GM04503 (cell line): ENCODE results near the gene CDT1.
"Not testable (repeated sequence)": the region's sequence is repeated elsewhere in the genome, so short reads cannot be mapped to it uniquely, and the experiment has no call there.

Experiments
- DNase-seq: peaks from one replicate; pipeline ENCODE4 v3.0.0-alpha.2; 2012; ENCODE audit warnings: low read depth

CDT1 gene

GRCh38 chr16:88817785-88818574 is 14.4 kb downstream of the CDT1 start:
- no peak for DNase-seq

- DNase-seq = no peak
Measured at GRCh38 chr16:88818575-88818874, 14.9 kb downstream of the CDT1 start.

- DNase-seq = no peak
Measured at GRCh38 chr16:88819126-88819525, 15.5 kb downstream of the CDT1 start.

GRCh38 chr16:88820385-88821025 is 16.9 kb downstream of the CDT1 start:
- DNase-seq = no peak

- DNase-seq = no peak
Measured at GRCh38 chr16:88821168-88821850, 17.7 kb downstream of the CDT1 start.

DNA sequence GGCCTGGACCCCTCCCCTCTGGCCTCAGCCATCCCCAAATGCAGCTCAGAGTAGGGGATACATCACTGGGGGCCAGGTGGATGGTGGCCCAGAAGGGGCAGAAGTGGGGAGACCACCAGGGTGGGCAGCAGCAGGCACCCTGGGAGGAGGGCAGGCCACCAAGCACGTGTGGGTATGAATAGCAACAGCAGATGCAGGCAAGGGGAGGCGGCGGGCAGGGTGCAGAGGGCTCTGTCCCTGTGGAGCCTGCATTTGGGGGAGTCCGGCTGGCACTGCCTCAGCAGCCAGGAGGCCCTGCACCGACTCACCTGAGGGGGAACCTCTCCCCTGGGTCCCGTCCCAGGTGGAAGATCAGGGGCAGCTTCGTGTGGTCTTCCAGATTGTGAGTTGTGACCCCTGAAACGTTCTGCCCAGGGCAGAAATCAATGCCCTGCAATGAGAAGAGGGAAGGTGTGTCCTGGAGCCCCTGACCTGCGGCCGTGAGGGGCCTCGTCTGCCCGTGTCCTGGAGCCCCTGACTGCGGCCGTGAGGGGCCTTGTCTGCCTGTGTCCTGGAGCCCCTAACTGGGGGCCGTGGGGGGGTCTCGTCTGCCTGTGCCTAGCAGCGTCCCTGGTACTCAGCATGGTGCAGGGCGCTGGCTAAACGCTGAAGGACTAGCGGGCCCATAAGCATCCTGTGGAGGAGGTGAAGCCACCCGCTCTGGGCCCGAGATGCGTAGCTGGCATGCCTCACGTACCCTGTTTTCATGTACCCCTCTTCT is 18.9 kb downstream of the CDT1 start:
- no peak for DNase-seq

GRCh38 chr16:88823646-88824045 is 20.1 kb downstream of the CDT1 start:
- DNase-seq = not testable (repeated sequence)

GRCh38 chr16:88824256-88825077 is 20.9 kb downstream of the CDT1 start:
- no peak for DNase-seq

DNA sequence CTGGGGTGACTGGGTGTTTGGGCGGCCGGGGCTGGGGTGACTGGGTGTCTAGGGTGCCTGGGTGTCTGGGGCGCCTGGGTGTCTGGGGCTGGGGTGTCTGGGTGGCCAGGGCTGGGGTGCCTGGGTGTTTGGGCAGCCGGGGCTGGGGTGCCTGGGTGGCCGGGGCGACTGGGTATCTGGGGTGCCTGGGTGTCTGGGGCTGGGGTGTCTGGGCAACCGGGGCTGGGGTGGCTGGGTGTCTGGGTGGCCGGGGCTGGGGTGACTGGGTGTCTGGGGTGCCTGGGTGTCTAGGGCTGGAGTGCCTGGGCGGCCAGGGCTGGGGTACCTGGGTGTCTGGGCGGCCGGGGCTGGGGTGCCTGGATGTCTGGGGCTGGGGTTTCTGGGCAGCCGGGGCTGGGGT is 21.6 kb downstream of the CDT1 start:
- no peak for DNase-seq

GRCh38 chr16:88826070-88826840 is 22.7 kb downstream of the CDT1 start:
- no peak for DNase-seq

DNA sequence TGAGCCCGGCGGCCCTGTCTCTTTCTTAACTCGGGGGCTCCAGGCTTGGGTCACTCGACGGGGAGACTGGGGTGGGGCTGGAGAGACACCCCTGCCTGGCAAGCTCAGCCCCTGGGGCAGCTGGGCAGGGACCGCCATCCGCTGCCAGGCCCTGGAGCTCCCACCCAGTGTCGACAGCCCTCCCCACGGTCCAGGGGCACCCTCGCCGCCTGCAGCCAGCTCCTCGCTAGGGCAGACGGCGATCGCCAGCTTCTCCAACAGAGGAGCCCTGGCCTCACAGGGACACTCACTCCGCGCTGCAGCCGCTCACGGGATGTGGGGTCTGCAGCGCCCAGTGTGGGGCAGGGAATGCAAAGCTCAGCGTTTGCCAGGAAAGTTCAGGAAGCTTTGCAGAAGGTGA is 24.1 kb downstream of the CDT1 start:
- no peak for DNase-seq

GRCh38 chr16:88828711-88829110 is 25.1 kb downstream of the CDT1 start:
- DNase-seq = no peak

DNA sequence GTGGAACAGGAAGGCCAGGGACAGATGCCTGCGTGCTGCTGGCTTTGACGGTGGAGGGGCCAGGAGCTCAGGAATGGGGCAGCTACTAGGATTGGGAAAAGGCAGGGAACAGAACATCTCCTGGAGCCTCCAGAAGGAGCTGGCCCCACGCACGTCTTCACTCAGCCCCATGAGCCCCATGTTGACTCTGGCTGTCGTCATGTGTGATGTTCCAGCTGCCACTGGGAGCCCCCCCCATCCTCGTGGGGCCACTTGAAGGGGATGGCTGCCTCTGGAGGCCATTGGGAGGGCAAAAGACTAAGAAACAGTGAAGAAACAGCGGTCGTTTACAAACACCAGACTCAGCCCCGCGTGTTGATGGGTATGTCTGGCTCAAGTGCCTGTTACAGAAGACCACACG is 26.7 kb downstream of the CDT1 start:
- DNase-seq = no peak

GRCh38 chr16:88830783-88831182 is 27.2 kb downstream of the CDT1 start:
- no peak for DNase-seq

- DNase-seq = no peak
Measured at GRCh38 chr16:88831838-88832237, 28.2 kb downstream of the CDT1 start.

DNA sequence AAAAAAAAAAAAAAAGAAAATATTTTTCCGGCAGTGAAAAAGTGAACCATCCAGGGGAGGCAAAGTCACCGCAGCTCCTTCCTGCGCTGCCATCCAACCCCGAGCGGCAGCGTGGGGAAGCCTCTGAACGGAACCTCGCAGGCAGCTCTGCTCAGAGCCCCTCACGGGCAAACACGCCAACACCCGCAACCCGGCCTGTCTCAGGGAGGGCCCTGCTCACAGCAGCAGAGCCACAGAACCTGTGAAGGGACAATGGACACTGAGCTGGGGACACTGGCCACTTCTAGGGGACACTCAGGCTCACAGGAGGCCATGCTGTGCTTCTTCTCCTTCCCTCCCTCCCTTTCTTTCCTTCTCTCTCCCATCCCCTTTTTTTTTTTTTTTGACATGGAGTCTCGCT is 29.5 kb downstream of the CDT1 start:
- DNase-seq = no peak

DNA sequence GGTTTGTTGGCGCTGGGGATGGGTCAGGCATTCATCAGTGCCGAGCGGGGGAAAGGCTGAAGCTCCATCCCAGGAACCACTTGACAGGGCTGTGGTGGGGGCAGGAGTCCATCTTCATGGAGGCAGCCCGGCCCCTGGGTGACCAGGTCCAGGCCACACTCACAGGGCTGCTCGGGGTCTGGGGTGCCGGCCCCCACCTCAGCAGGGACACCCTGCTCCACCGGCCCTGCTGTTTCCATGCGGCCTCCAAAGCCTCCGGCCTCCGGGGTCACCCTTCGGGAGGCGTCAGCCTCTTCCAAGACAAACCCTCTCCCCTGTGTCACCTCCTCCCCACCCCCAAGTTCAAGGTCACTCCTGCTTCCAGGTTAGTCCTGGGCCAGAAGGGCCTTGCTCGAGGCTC is 31.1 kb downstream of the CDT1 start:
- no peak for DNase-seq

GRCh38 chr16:88835383-88835782 is 31.8 kb downstream of the CDT1 start:
- no peak for DNase-seq

- no peak for DNase-seq
Measured at GRCh38 chr16:88835818-88836217, 32.2 kb downstream of the CDT1 start.

DNA sequence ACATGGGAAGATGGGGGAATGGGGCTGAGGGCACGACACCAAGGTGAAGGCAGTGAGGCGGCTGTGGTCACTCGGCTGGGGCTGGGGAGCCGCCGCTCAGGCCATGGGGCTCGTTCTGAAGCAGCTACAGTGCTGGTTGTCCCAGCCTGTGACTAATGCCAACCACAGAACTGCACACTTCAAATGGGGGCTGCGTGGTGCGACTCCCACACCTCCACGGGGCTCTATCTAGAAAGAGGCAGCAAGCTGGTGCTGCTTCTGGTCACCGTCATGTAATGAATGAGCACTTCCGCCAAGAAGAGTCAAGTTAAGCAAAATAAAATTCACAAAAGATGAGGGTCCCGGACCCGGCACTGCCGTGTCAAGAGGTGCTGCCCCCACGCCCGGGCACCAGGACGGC is 33.2 kb downstream of the CDT1 start:
- DNase-seq = no peak

DNA sequence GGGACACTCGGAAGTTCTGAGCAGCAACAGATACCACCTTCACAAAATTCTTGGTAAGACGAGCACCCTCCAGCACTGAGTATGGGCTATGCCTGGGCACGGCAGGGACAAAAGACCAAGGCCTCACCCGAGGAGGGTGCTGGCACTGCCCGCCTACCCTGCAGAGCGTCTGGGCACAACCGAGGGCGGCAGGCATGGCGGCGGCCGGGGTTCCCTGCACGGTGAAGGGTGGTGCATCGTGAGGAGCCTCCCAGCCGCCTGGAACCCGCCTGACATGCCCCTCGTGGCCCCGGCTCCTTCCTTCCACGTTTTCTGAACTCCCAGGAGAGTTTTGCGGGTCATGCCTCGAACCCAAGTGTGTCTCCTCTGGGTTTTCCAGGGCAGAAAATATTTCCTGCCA is 34.2 kb downstream of the CDT1 start:
- no peak for DNase-seq
